GM23338 (cell line): Measurements from ENCODE around the gene ARSD. TPM values are rescaled to one million over a fixed set of nuclear protein-coding genes. Genes with fewer than 3 reads are reported as not detected.

ENCODE experiments used
- ATAC-seq: fragments of 200-7000 bp; cut with Tn5 transposase; 3 replicates; pipeline ENCODE4 v1.9.1; 2020
- DNase-seq: peaks from one replicate; pipeline ENCODE4 v3.0.0-alpha.2; 2015; ENCODE audit warnings: low spot score
- H2AFZ ChIP-seq: fragments of 200-600 bp; sonication (generic); 2 replicates; pipeline ENCODE4 v1.8.0; 2016; ENCODE audit warnings: antibody characterized with exemption, mild to moderate bottlenecking, moderate library complexity
- H3F3A ChIP-seq: fragments of 200-600 bp; sonication (generic); replicated peaks from 2 replicates; pipeline ENCODE4 v1.8.0; 2017; ENCODE audit warnings: antibody characterized with exemption, mixed run types, low read depth
- H3K27ac ChIP-seq: fragments of 200-600 bp; sonication (generic); 2 replicates; pipeline ENCODE4 v1.6.1; 2016; ENCODE audit warnings: low read depth
- H3K27me3 ChIP-seq: fragments of 200-600 bp; sonication (generic); 2 replicates; pipeline ENCODE4 v1.8.0; 2016; ENCODE audit warnings: mild to moderate bottlenecking, mixed run types, moderate library complexity; ENCODE audit not compliant: insufficient read depth
- H3K36me3 ChIP-seq: fragments of 200-600 bp; sonication (generic); 2 replicates; pipeline ENCODE4 v1.8.0; 2016; ENCODE audit warnings: mild to moderate bottlenecking; ENCODE audit not compliant: insufficient read depth
- H3K4me1 ChIP-seq: fragments of 200-600 bp; sonication (generic); 2 replicates; pipeline ENCODE4 v1.8.0; 2016; ENCODE audit warnings: mild to moderate bottlenecking, moderate library complexity; ENCODE audit not compliant: insufficient read depth
- H3K4me2 ChIP-seq: fragments of 200-600 bp; sonication (generic); 2 replicates; pipeline ENCODE4 v1.7.1; 2017; ENCODE audit warnings: mixed run types
- H3K4me3 ChIP-seq: fragments of 200-600 bp; sonication (generic); 2 replicates; pipeline ENCODE4 v1.6.1; 2016; ENCODE audit warnings: mixed run types
- H3K79me2 ChIP-seq: fragments of 200-600 bp; sonication (generic); replicated peaks from 2 replicates; pipeline ENCODE4 v1.8.0; 2017; ENCODE audit warnings: mild to moderate bottlenecking; ENCODE audit not compliant: insufficient read depth
- H3K9me2 ChIP-seq: fragments of 200-600 bp; sonication (generic); 2 replicates; pipeline ENCODE4 v1.8.0; 2017; ENCODE audit not compliant: insufficient read depth
- H4K20me1 ChIP-seq: fragments of 200-600 bp; sonication (generic); replicated peaks from 2 replicates; pipeline ENCODE4 v1.8.0; 2017; ENCODE audit warnings: mild to moderate bottlenecking; ENCODE audit not compliant: insufficient read depth
- H3K27ac Mint-ChIP-seq: 2 replicates; pipeline ENCODE4 v1.8.0; 2020; ENCODE audit warnings: inconsistent platforms, mild to moderate bottlenecking, moderate library complexity, mixed read lengths
- H3K27me3 Mint-ChIP-seq: 3 replicates; pipeline ENCODE4 v1.8.0; 2022; ENCODE audit warnings: low read depth, mild to moderate bottlenecking, moderate library complexity, mixed read lengths, inconsistent platforms; ENCODE audit not compliant: insufficient read depth, poor library complexity
- H3K36me3 Mint-ChIP-seq: 3 replicates; pipeline ENCODE4 v1.8.0; 2021; ENCODE audit warnings: low read depth, mild to moderate bottlenecking, inconsistent platforms, moderate library complexity, mixed read lengths
- H3K4me1 Mint-ChIP-seq: 3 replicates; pipeline ENCODE4 v1.8.0; 2020; ENCODE audit warnings: mild to moderate bottlenecking, inconsistent platforms, mixed read lengths
- H3K4me3 Mint-ChIP-seq: 3 replicates; pipeline ENCODE4 v1.8.0; 2021; ENCODE audit warnings: moderate library complexity, mild to moderate bottlenecking, inconsistent platforms, mixed read lengths
- H3K9me3 Mint-ChIP-seq: 3 replicates; pipeline ENCODE4 v1.8.0; 2020; ENCODE audit warnings: moderate library complexity, mild to moderate bottlenecking, inconsistent platforms, mixed read lengths
- CREB1 ChIP-seq: fragments of 250-450 bp; sonication (Bioruptor Pico); IDR thresholded peaks from 2 replicates; pipeline ENCODE4 v1.5.0; 2020; ENCODE audit warnings: low read depth, mild to moderate bottlenecking, moderate library complexity
- EZH2 ChIP-seq: fragments of 200-600 bp; sonication (generic); IDR thresholded peaks from one replicate; pipeline ENCODE4 v1.8.0; 2017; ENCODE audit warnings: antibody characterized with exemption, mild to moderate bottlenecking, low read depth; ENCODE audit not compliant: unreplicated experiment
- EZH2phosphoT487 ChIP-seq: fragments of 200-600 bp; sonication (generic); IDR thresholded peaks from one replicate; pipeline ENCODE4 v1.8.1; 2018; ENCODE audit warnings: antibody characterized with exemption; ENCODE audit not compliant: unreplicated experiment
- JUNB ChIP-seq: IDR thresholded peaks from one replicate; pipeline ENCODE4 v1.6.1; 2016; ENCODE audit warnings: antibody characterized with exemption; ENCODE audit not compliant: unreplicated experiment
- NANOG ChIP-seq: IDR thresholded peaks from 2 replicates; pipeline ENCODE4 v1.6.1; 2016; ENCODE audit warnings: antibody characterized with exemption, borderline replicate concordance
- POLR2AphosphoS5 ChIP-seq: IDR thresholded peaks from 2 replicates; pipeline ENCODE4 v1.6.1; 2016; ENCODE audit warnings: antibody characterized with exemption, low read depth
- STAT1 ChIP-seq: IDR thresholded peaks from one replicate; pipeline ENCODE4 v1.6.1; 2016; ENCODE audit warnings: antibody characterized with exemption; ENCODE audit not compliant: unreplicated experiment
- ZNF114 ChIP-seq: fragments of 250-450 bp; sonication (Bioruptor Pico); IDR thresholded peaks from 2 replicates; pipeline ENCODE4 v1.5.0; 2020; ENCODE audit warnings: mild to moderate bottlenecking, moderate library complexity
- ZNF331 ChIP-seq: fragments of 250-450 bp; sonication (Bioruptor Pico); IDR thresholded peaks from 2 replicates; pipeline ENCODE4 v1.5.0; 2020; ENCODE audit warnings: low read depth, mild to moderate bottlenecking, moderate library complexity
- polyA plus RNA-seq: library from polyadenylated mRNA; unstranded; fragments of >200 nt; fragmentation: Nextera tagmentation; extraction: Ambion mirVana; gene quantifications from 2 replicates; pipeline ENCODE4 v1.2.1, GENCODE V29; 2016
- total RNA-seq: library from RNA; depleted of rRNA; stranded (reverse); fragments of >200 nt; shearing (Covaris generic); gene quantifications from 2 replicates; pipeline ENCODE4 v1.2.3, GENCODE V29; 2014
- TF ChIP-seq, protein P1 (sequence below): fragments of 250-450 bp; sonication (Bioruptor Pico); IDR thresholded peaks from 2 replicates; pipeline ENCODE4 v1.5.0; 2020; ENCODE audit warnings: mild to moderate bottlenecking, moderate library complexity
- TF ChIP-seq, protein P2 (sequence below), 2 experiments: fragments of 200-600 bp in 1 of 2; sonication (generic) in 1 of 2; conservative IDR thresholded peaks; 2 replicates each; pipeline versions ENCODE4 v1.5.1 to v1.6.1; 2016 to 2017; ENCODE audit warnings: antibody characterized with exemption in 2 of 2, low read depth in 2 of 2, mild to moderate bottlenecking in 2 of 2, moderate library complexity in 1 of 2
- TF ChIP-seq, protein P3 (sequence below): IDR thresholded peaks from one replicate; pipeline ENCODE4 v1.6.1; 2018; ENCODE audit warnings: antibody characterized with exemption; ENCODE audit not compliant: unreplicated experiment
- TF ChIP-seq, protein P4 (sequence below): IDR thresholded peaks from 2 replicates; pipeline ENCODE4 v1.6.1; 2016; ENCODE audit warnings: antibody characterized with exemption

Gene ARSD
- total and polyA plus RNA-seq, 2 experiments from 2014 or later = 1.3 to 1.7 TPM

DNA sequence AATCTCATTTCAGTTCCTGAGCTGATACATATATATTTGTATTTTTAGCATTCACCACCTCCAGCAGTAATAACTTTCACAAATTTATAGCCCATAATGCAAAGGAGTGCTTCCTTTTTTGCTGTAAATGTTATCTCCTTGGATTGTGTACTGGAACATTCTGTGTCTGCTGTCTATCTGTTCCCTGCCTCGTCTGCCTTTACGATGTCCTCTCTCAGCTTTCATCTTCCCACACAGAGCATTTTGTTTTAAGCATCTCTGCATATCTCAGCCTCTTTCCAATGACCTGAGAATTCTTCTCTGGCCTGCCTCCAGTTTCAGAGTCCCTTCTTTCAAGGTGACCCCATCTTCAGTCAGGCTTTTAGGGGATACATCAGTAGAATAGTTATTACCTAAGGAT is 57.3 kb downstream of the ARSD start:
- Mint-ChIP-seq H3K27ac (no peak overlapping the region), H3K4me1 (peaks cover 12% of the 10 kb centered on the region; the same call in 2 of the 3 replicates), H3K4me3 (no peak overlapping the region), H3K9me3 (no peaks in the 10 kb centered on the region; the same call in 2 of the 3 replicates), H3K27me3 (peaks cover 1% of the 10 kb centered on the region), H3K36me3 (peaks cover 43% of the 10 kb centered on the region)
- H3K36me3 ChIP-seq = no peaks in the 10 kb centered on the region
- no peaks in the 10 kb centered on the region for H3K79me2 ChIP-seq
- ATAC-seq (no peak), DNase-seq (no peak)
- 0 out of 2 replicates have a peak overlapping the region, but pooled peaks have one; percentile 3 for H3K27ac ChIP-seq
- H3K4me3 ChIP-seq = no peak overlapping the region
- H3K27me3 ChIP-seq = no peaks in the 10 kb centered on the region
- no peaks in the 10 kb centered on the region for H4K20me1 ChIP-seq
- H2AFZ ChIP-seq = no peak overlapping the region
- H3K4me1 ChIP-seq = no peaks in the 10 kb centered on the region
- no peaks in the 10 kb centered on the region for H3K9me2 ChIP-seq
- TF ChIP-seq CREB1 (CRISPR knock-in tag) (no peak), ZNF114 (CRISPR knock-in tag) (no peak), POLR2AphosphoS5 (no peak), EZH2phosphoT487 (no peak), NANOG (no peak), STAT1 (no peak), EZH2 (no peak), ZNF331 (no peak), JUNB (no peak)
- TF ChIP-seq, protein P1, sequence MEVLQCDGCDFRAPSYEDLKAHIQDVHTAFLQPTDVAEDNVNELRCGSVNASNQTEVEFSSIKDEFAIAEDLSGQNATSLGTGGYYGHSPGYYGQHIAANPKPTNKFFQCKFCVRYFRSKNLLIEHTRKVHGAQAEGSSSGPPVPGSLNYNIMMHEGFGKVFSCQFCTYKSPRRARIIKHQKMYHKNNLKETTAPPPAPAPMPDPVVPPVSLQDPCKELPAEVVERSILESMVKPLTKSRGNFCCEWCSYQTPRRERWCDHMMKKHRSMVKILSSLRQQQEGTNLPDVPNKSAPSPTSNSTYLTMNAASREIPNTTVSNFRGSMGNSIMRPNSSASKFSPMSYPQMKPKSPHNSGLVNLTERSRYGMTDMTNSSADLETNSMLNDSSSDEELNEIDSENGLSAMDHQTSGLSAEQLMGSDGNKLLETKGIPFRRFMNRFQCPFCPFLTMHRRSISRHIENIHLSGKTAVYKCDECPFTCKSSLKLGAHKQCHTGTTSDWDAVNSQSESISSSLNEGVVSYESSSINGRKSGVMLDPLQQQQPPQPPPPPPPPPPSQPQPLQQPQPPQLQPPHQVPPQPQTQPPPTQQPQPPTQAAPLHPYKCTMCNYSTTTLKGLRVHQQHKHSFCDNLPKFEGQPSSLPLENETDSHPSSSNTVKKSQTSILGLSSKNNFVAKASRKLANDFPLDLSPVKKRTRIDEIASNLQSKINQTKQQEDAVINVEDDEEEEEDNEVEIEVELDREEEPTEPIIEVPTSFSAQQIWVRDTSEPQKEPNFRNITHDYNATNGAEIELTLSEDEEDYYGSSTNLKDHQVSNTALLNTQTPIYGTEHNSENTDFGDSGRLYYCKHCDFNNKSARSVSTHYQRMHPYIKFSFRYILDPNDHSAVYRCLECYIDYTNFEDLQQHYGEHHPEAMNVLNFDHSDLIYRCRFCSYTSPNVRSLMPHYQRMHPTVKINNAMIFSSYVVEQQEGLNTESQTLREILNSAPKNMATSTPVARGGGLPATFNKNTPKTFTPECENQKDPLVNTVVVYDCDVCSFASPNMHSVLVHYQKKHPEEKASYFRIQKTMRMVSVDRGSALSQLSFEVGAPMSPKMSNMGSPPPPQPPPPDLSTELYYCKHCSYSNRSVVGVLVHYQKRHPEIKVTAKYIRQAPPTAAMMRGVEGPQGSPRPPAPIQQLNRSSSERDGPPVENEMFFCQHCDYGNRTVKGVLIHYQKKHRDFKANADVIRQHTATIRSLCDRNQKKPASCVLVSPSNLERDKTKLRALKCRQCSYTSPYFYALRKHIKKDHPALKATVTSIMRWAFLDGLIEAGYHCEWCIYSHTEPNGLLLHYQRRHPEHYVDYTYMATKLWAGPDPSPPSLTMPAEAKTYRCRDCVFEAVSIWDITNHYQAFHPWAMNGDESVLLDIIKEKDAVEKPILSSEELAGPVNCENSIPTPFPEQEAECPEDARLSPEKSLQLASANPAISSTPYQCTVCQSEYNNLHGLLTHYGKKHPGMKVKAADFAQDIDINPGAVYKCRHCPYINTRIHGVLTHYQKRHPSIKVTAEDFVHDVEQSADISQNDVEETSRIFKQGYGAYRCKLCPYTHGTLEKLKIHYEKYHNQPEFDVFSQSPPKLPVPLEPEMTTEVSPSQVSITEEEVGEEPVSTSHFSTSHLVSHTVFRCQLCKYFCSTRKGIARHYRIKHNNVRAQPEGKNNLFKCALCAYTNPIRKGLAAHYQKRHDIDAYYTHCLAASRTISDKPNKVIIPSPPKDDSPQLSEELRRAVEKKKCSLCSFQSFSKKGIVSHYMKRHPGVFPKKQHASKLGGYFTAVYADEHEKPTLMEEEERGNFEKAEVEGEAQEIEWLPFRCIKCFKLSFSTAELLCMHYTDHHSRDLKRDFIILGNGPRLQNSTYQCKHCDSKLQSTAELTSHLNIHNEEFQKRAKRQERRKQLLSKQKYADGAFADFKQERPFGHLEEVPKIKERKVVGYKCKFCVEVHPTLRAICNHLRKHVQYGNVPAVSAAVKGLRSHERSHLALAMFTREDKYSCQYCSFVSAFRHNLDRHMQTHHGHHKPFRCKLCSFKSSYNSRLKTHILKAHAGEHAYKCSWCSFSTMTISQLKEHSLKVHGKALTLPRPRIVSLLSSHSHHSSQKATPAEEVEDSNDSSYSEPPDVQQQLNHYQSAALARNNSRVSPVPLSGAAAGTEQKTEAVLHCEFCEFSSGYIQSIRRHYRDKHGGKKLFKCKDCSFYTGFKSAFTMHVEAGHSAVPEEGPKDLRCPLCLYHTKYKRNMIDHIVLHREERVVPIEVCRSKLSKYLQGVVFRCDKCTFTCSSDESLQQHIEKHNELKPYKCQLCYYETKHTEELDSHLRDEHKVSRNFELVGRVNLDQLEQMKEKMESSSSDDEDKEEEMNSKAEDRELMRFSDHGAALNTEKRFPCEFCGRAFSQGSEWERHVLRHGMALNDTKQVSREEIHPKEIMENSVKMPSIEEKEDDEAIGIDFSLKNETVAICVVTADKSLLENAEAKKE (CRISPR knock-in tag) = no peak
- TF ChIP-seq, protein P2, sequence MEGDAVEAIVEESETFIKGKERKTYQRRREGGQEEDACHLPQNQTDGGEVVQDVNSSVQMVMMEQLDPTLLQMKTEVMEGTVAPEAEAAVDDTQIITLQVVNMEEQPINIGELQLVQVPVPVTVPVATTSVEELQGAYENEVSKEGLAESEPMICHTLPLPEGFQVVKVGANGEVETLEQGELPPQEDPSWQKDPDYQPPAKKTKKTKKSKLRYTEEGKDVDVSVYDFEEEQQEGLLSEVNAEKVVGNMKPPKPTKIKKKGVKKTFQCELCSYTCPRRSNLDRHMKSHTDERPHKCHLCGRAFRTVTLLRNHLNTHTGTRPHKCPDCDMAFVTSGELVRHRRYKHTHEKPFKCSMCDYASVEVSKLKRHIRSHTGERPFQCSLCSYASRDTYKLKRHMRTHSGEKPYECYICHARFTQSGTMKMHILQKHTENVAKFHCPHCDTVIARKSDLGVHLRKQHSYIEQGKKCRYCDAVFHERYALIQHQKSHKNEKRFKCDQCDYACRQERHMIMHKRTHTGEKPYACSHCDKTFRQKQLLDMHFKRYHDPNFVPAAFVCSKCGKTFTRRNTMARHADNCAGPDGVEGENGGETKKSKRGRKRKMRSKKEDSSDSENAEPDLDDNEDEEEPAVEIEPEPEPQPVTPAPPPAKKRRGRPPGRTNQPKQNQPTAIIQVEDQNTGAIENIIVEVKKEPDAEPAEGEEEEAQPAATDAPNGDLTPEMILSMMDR (conservative IDR thresholded peaks at IDR 0.05; ENCODE audit: low read depth in 2 of 2) = no peak
- TF ChIP-seq, protein P3, sequence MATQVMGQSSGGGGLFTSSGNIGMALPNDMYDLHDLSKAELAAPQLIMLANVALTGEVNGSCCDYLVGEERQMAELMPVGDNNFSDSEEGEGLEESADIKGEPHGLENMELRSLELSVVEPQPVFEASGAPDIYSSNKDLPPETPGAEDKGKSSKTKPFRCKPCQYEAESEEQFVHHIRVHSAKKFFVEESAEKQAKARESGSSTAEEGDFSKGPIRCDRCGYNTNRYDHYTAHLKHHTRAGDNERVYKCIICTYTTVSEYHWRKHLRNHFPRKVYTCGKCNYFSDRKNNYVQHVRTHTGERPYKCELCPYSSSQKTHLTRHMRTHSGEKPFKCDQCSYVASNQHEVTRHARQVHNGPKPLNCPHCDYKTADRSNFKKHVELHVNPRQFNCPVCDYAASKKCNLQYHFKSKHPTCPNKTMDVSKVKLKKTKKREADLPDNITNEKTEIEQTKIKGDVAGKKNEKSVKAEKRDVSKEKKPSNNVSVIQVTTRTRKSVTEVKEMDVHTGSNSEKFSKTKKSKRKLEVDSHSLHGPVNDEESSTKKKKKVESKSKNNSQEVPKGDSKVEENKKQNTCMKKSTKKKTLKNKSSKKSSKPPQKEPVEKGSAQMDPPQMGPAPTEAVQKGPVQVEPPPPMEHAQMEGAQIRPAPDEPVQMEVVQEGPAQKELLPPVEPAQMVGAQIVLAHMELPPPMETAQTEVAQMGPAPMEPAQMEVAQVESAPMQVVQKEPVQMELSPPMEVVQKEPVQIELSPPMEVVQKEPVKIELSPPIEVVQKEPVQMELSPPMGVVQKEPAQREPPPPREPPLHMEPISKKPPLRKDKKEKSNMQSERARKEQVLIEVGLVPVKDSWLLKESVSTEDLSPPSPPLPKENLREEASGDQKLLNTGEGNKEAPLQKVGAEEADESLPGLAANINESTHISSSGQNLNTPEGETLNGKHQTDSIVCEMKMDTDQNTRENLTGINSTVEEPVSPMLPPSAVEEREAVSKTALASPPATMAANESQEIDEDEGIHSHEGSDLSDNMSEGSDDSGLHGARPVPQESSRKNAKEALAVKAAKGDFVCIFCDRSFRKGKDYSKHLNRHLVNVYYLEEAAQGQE = no peak
- TF ChIP-seq, protein P4, sequence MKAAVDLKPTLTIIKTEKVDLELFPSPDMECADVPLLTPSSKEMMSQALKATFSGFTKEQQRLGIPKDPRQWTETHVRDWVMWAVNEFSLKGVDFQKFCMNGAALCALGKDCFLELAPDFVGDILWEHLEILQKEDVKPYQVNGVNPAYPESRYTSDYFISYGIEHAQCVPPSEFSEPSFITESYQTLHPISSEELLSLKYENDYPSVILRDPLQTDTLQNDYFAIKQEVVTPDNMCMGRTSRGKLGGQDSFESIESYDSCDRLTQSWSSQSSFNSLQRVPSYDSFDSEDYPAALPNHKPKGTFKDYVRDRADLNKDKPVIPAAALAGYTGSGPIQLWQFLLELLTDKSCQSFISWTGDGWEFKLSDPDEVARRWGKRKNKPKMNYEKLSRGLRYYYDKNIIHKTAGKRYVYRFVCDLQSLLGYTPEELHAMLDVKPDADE = no peak
- H3K4me2 ChIP-seq = no peak overlapping the region
- no peaks in the 10 kb centered on the region for H3F3A ChIP-seq
